Testis (tissue), 3 donors: ENCODE data around the gene IRF8. TPM values are rescaled to one million over a fixed set of nuclear protein-coding genes. Genes with fewer than 3 reads are reported as not detected.
"Not testable (repeated sequence)": the region's sequence is repeated elsewhere in the genome, so short reads cannot be mapped to it uniquely, and the experiment has no call there.

Source experiments
- DNase-seq: peaks from one replicate; pipeline ENCODE4 v3.0.0-alpha.2; 2019
- H3K27ac ChIP-seq, 2 donors: fragments of 200-600 bp; sonication (generic); one replicate each; pipeline ENCODE4 v1.5.1; 2019
- H3K27me3 ChIP-seq: fragments of 200-600 bp; sonication (generic); one replicate; pipeline ENCODE4 v1.5.1; 2019
- H3K36me3 ChIP-seq: fragments of 200-600 bp; sonication (generic); one replicate; pipeline ENCODE4 v1.5.1; 2017; ENCODE audit warnings: low read depth; ENCODE audit errors: missing control alignments
- H3K4me1 ChIP-seq: fragments of 200-600 bp; sonication (generic); one replicate; pipeline ENCODE4 v1.5.1; 2019
- H3K4me3 ChIP-seq, 2 donors: fragments of 200-600 bp; sonication (generic); one replicate each; pipeline ENCODE4 v1.5.1; 2017 to 2019
- H3K9me3 ChIP-seq: fragments of 200-600 bp; sonication (generic); one replicate; pipeline ENCODE4 v1.5.1; 2017
- CTCF ChIP-seq, 3 experiments: fragments of 450-650 bp in 2 of 3; fragments of 200-600 bp in 1 of 3; sonication (generic) in 1 of 3; IDR thresholded peaks; one replicate each; pipeline ENCODE4 v1.5.1; 2016 to 2019; ENCODE audit warnings: antibody characterized with exemption in 3 of 3, mild to moderate bottlenecking in 2 of 3, moderate library complexity in 1 of 3
- POLR2A ChIP-seq: fragments of 450-650 bp; IDR thresholded peaks from one replicate; pipeline ENCODE4 v1.6.1; 2017; ENCODE audit warnings: antibody characterized with exemption, mild to moderate bottlenecking, moderate library complexity
- WGBS, 2 donors: methylation state at CpG; one replicate each; pipeline ENCODE4 v1.1.5; 2018; 5-methylcytosine and 5-hydroxymethylcytosine counted together
- intact Hi-C: fragments of 100-400 bp; cut with DNase I; formaldehyde crosslinking; loops from one replicate; pipeline ENCODE4 v1.15.1; 2023; ENCODE audit warnings: low total_unique reads
- polyA plus RNA-seq: library from polyadenylated mRNA; stranded (reverse); fragments of 350-450 nt; fragmentation: Illumina TruSeq; extraction: RNeasy Lipid Tissue Mini Kit (QIAGEN cat#74804); gene quantifications from one replicate; pipeline ENCODE4 v1.2.3, GENCODE V29; 2014; ENCODE audit warnings: low read depth, low replicate concordance; ENCODE audit not compliant: insufficient read depth
- total RNA-seq, 2 donors: library from RNA; depleted of rRNA; stranded (reverse); fragments of >200 nt; gene quantifications; one replicate each; pipeline ENCODE4 v1.2.3, GENCODE V29; 2016

IRF8 gene
- total and polyA plus RNA-seq, 3 donors from 2014 or later: 7.2 to 15.0 (median 14.0) TPM

GRCh38 chr16:85872734-85873133, 26.2 kb upstream of the IRF8 start:
- Histone ChIP-seq H3K36me3 (no peaks in the 10 kb centered on the region), H3K27me3 (no peaks in the 10 kb centered on the region), H3K4me1 (no peaks in the 10 kb centered on the region), H3K9me3 (no peaks in the 10 kb centered on the region), H3K4me3 (no peak overlapping the region), H3K27ac (no peak overlapping the region)
- TF ChIP-seq POLR2A: no peak
- TF ChIP-seq CTCF (IDR thresholded peaks at IDR 0.05): no peak
- DNase-seq: peak; percentile 46
- WGBS, 2 donors: 58 to 75% methylated on average over 7 of the region's 7 CpGs
- intact Hi-C loops: no loop called here

GRCh38 chr16:85873153-85873552, 25.8 kb upstream of the IRF8 start:
- no peak for TF ChIP-seq CTCF (IDR thresholded peaks at IDR 0.05)
- no peak for TF ChIP-seq POLR2A
- Histone ChIP-seq H3K4me3 (no peak overlapping the region), H3K9me3 (no peaks in the 10 kb centered on the region), H3K36me3 (no peaks in the 10 kb centered on the region), H3K4me1 (no peaks in the 10 kb centered on the region), H3K27me3 (no peaks in the 10 kb centered on the region), H3K27ac (no peak overlapping the region)
- DNase-seq: no peak
- intact Hi-C loops: no loop called here
- 85% methylated on average over 8 of the region's 8 CpGs for WGBS, 2 donors

GRCh38 chr16:85874031-85874430, 24.9 kb upstream of the IRF8 start:
- H3K9me3 ChIP-seq, H3K36me3 ChIP-seq: not testable (repeated sequence)
- WGBS, 2 donors: 79 to 86% methylated on average over 5 of the region's 5 CpGs

GRCh38 chr16:85878407-85878806, 20.6 kb upstream of the IRF8 start:
- Histone ChIP-seq H3K27ac (no peak overlapping the region), H3K4me1 (no peaks in the 10 kb centered on the region), H3K4me3 (no peak overlapping the region), H3K9me3 (no peaks in the 10 kb centered on the region), H3K36me3 (no peaks in the 10 kb centered on the region), H3K27me3 (no peaks in the 10 kb centered on the region)
- intact Hi-C loops: no loop called here
- DNase-seq: no peak
- TF ChIP-seq CTCF (IDR thresholded peaks at IDR 0.05): no peak
- no peak for TF ChIP-seq POLR2A
- WGBS, 2 donors: 91% methylated on average over 5 of the region's 5 CpGs

More at GRCh38 chr16:85874031-85874430, 24.9 kb upstream of the IRF8 start:
- H3K4me3 ChIP-seq, H3K27ac ChIP-seq, H3K27me3 ChIP-seq, H3K4me1 ChIP-seq, intact Hi-C loops, DNase-seq: not testable (repeated sequence)

GRCh38 chr16:85878875-85879274, 20.1 kb upstream of the IRF8 start:
- DNase-seq: no peak

More at GRCh38 chr16:85878875-85879274, 20.1 kb upstream of the IRF8 start:
- Histone ChIP-seq H3K36me3 (no peaks in the 10 kb centered on the region), H3K27ac (no peak overlapping the region), H3K27me3 (no peaks in the 10 kb centered on the region), H3K9me3 (no peaks in the 10 kb centered on the region), H3K4me1 (no peaks in the 10 kb centered on the region), H3K4me3 (no peak overlapping the region)
- TF ChIP-seq CTCF (IDR thresholded peaks at IDR 0.05) (no peak), POLR2A (no peak)
- intact Hi-C loops: no loop called here
- 76 to 80% methylated on average over 5 of the region's 5 CpGs for WGBS, 2 donors
